GM08714 (cell line): ENCODE data around the gene PTPN21.

Experiments
- H3K4me3 ChIP-seq: fragments of 200-500 bp; sonication (Bioruptor generic); 2 replicates; pipeline ENCODE4 v1.5.1; 2014; ENCODE audit warnings: mild to moderate bottlenecking, low read length, inconsistent platforms
- ZNF274 ChIP-seq: IDR thresholded peaks from 2 replicates; pipeline ENCODE4 v1.6.1; 2012; ENCODE audit warnings: mild to moderate bottlenecking, low read depth, low read length

PTPN21 gene

DNA sequence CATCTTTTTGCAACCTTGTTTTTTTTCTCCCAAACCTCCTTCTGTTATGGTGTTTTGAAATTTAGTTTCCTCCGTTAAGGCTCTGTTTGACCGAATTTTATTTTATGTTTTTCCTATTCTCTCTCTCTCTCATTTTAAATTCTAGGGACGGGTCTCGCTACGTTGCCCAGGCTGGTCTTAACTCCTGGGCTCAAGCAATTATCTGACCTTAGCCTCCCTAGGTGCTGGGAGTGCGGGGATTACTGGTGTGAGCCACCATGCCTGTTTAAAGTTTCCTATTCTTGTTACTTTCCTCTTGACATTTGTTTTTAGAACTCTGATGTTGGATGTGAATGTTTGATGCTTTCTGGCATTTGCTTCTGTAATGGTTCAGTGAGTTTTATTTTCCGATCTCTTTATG is 9.0 kb upstream of the PTPN21 start:
- TF ChIP-seq ZNF274: no peak
- peak overlapping the region; percentile 95 for H3K4me3 ChIP-seq

DNA sequence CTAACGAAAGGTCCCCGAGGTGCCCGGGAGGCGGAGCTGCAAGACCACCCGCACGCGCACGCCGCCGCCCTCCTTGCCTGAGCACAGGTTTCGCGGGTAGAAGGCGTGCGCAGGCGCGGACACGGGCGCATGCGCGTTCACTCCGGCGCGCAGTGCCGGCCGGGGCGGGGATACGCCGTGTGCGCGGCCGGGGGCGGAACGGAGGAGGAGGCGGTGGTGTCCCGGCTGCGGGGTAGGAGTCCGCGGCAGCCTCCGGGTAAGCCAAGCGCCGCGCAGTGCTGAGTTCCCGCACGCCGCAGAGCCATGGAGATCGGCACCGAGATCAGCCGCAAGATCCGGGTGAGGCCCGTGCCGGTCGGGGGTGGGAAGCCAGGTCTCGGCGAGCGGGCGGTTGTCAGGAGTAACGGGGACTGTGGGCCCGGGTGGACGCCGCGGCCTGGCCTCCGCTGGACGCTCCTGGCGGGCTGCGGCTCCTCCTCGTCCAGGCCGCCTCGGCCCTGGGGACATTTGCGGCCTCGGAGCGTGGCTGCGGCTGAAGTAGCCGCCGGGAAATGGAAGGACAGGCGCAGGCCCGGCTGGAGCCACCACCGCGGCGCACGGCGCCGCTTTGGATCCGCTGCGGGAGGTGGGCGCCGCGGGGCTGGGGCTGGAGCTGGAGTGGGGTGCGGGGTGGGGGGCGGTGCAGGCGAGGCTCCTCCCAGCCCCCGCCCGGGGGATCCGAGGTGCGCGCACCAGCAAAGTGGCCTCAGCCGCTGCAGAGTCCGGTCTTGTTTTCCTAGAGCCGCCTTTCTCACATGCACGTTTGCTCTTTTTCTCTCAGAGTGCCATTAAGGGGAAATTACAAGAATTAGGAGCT is 8.3 kb upstream of the PTPN21 start, which contains the start of gene ZC3H14:
Gene ZC3H14, plus strand, starts transcription at position 207 of the 856 bp plus-strand sequence. Its CDS starts 97 bp downstream, at position 304.
- TF ChIP-seq ZNF274: no peak
- peak within 1 kb of the TSS; percentile 95 for H3K4me3 ChIP-seq

DNA sequence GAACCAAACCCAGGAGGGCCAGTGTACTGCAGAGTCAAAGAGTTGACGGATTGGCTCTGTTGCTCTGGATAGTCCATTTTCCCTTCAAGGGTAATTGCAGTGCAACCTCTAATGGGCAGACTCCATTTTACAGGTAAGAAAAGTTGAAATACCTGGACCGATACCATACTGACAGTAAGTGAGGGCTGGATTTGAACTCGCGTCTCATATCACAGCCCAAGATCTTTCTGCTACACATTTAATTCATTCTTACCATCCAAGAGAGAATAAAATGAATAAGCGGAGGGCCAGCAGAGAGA is 7.7 kb upstream of the PTPN21 start:
- peak overlapping the region; percentile 95; the same call in 1 of the 2 replicates for H3K4me3 ChIP-seq
- TF ChIP-seq ZNF274: no peak

DNA sequence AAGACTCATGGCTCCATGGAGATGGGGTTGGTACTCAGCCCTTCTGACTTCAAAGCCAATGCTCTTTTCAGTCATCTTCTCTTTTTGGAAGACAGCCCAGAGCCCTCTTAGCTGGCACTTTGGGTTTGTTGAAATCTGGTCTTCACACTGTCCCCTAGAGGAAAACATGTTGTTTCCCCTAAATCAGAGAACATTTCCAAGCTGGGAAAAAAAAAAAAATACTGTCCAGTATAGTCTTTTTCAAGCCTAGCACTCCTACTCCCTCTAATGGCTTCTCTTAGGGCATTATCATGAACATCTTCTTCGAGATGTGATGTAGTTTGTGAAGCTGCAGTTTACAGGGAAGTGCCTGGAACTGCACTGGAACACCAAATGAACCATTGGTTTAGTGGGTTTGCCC is 5.0 kb upstream of the PTPN21 start:
- TF ChIP-seq ZNF274: no peak
- no peak overlapping the region for H3K4me3 ChIP-seq

DNA sequence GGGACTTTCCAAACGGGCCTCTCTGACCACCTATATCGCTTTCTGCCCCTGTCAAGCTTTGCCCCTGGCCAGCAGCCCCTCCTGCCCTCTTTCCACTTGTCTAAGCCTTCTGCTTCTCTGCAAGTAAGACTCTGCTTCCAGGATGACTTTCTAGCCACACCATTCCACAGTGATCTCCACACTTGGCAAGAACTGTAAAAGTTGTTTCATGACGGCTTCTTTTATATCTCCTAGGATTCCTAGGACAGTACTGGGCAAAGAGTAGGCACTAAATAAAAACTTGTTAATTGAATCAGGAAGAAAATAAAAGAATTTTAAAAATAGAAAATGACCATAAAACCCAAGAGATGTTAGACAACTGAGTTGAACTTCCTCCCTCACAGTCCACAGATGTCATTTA is 1.8 kb upstream of the PTPN21 start:
- TF ChIP-seq ZNF274: no peak
- H3K4me3 ChIP-seq: no peak overlapping the region

DNA sequence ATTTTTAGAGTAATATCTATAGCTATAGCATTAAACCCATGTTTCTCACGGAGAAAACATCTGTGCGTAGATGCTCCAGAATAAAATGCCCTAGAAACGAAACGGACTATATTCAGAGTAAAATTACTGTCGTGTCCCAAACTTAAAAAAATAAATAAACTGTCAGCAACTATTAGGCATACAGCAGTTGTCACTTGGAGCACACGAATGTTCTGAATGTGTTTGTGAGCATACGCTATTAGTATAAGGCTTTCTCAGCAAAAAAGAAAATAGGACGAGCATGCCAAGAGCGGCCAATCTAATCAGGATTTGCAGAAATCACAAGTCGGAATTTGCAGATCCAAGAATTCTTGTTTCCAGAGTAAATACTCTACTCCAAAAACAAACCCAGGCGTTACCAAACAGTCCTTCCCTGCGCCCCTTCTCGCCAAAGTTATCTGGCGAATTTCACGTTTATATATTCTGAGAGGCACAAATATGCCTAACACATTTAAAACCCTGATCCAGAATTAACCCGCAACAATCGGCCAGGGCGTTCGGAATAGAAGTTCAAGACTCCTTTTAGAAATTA is 836 bp downstream of the PTPN21 start:
- TF ChIP-seq ZNF274: no peak
- H3K4me3 ChIP-seq: peak overlapping the region; percentile 47

DNA sequence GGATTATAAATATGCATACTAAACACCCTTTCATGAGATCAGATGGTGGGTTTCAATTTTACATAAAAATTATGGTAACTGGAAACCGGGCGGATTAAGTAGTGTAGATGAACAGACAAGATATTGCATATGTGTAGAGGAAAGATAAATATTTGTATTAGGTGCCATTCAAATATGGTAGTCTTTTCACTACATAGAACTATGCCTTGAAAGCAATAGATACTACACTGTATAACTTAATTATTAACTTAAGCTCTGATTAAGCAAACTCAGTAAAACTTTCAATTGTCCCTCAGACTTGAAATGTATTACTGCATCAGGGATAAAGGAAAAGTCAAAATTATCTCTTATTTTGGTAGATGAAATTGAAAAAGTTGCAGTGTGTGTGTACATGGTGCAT is 1.9 kb downstream of the PTPN21 start:
- no peak overlapping the region for H3K4me3 ChIP-seq

DNA sequence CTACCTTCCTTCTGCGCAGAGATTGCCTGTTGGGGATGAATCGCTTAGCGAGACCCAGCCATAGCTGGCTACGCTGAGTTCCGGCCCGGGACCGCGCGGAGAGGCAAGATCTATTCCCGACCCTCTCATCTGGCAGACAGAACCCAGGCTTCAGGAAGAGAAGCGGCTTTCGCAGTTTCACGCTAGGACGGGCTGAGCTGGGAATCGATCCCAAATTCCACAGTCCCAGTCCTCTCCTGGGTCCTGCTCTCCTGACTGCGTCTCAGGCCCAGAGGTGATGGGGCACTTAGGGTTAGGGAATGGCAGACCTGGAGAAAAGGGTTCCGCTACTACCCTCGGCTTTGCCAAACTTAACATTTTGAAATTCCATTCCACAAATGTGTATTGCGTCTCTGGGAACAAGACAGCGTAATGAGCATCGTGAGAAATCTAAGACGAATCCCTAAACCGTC is 2.8 kb downstream of the PTPN21 start:
- no peak for TF ChIP-seq ZNF274

More for the DNA sequence above, 1.9 kb downstream of the PTPN21 start:
- no peak for TF ChIP-seq ZNF274

DNA sequence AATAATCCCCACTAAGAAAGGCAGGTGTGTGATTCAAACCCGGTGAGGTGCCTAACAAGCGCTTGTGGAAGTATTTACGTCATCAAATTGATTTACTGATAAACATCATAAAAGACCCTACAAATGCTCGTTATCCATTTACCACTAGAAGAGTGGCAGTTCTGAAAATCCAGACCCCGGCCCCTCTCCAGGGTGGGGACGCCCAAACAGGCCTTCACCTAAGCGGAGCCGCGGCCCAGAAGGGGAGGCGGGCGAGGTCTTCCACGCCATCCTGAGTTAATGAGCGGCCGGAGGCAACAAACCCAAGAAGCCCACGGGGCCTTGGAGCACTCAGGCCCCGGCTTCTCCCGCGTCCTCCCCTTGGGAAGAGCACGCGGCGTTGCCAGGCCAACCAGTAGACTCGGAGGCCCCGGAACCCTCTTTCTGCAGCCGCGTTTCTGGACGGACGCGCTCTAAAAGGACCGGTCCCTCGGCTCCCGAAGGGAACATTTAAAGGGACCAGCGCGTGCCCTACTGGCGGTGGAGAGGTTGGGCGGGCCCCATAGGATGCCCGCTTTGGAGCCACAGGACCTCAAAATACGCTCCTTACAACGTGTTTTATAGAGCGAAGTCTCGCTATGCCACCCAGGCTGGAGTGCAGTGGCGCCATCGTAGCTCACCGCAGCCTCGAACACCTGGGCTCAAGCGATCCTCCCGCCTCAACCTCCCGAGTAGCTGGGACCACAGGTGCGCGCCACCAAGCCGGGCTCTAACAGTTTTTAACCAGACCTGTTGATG is 3.5 kb downstream of the PTPN21 start:
- no peak for TF ChIP-seq ZNF274
- peak overlapping the region; percentile 64; the same call in 1 of the 2 replicates for H3K4me3 ChIP-seq

More for the DNA sequence above, 2.8 kb downstream of the PTPN21 start:
- peak overlapping the region; percentile 64; the same call in 1 of the 2 replicates for H3K4me3 ChIP-seq

DNA sequence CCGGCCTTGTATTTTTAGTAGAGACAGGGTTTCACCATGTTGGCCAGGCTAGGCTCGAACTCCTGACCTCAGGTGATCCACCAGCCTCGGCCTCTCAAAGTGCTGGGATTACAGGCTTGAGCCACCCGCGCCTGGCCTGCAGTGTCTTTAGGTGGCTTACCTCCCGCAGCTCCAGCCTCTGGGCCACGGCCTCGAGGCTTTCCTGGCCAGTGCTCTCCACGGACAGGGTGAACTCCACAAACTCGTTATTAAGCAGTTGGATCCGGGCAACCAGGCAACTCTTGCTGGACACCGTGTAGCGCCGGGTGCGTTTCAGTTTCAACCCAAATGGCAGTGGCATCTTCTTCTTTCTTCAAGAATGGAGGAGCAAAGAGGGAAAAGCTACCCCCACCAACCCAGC is 4.7 kb downstream of the PTPN21 start:
- H3K4me3 ChIP-seq: no peak overlapping the region
- no peak for TF ChIP-seq ZNF274

DNA sequence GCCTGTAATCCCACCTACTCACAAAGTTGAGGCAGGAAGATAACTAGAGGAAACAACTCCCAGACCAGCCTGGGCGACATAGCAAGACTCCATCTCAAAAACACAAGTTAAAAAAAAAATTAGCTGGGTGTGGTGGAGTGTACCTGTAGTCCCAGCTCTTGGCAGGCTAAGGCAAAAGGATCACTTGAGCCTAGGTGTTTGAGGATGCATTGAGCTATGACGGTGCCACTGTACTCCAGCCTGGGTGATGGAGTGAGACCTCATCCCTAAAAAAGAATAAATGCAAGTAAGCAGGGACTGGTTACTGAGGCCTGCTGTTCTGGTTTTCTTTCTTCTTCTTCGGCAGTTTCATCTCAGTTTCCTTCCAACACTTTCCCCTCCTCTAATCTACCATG is 7.4 kb downstream of the PTPN21 start:
- H3K4me3 ChIP-seq: no peak overlapping the region
- no peak for TF ChIP-seq ZNF274

DNA sequence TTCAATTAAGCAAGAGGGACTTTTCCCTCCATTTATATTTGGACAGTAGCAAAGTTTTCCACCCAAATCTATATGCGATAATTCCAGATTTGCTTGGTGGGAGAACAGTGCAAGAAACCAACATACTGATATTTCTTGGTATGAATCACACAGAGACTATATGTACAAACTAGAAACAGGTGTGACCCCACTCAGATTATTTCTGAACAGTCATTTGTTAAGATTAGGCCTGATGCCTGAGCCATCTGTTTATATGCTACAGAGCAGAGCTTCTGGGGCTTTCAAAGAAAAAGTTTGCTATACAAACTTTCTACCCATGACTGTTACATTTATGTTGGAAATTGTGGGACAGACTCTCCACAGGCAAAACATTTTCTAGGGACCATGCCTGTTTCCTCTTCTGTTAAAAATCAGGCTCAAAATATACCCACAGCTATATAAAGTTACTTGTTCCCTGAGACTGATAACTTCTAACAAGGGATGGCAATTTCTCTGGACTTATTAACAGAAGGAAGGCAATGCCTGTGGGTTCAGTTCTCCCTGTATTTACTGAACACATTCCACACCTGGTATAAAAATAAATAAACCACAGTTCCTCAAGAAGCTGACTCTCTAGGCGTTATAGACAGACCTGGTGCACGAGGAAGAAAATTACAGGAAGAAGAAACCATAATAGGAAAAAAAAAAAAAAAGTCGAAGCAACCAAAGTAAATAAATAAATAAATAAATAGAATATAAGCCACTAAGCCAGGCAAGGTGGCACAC is 8.0 kb downstream of the PTPN21 start:
- no peak for TF ChIP-seq ZNF274

DNA sequence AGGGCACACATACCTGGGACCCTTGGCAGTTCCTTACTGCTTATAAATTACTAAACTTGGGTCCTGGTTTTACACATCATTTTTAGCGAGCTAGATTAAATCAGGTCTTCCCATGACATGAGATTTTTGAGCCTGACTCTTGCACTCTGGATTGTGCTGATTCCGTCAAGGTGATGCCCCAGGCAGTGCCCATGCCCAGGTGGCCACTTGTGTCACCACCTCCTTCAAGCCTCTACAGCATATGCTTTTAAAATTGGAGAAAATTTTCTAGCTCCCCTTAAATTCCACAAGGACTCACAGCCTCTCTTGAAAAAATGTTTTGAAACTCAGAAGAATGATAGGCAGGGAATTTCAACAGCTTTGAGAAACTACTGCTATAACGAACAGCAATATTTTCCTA is 9.6 kb downstream of the PTPN21 start:
- no peak overlapping the region for H3K4me3 ChIP-seq
- TF ChIP-seq ZNF274: no peak

More for the DNA sequence above, 8.0 kb downstream of the PTPN21 start:
- H3K4me3 ChIP-seq: no peak overlapping the region
